GM12892 (cell line): ENCODE measurements around the gene LRMDA.

Source experiments
- POLR2A ChIP-seq: IDR thresholded peaks from 2 replicates; pipeline ENCODE4 v1.6.1; 2011; ENCODE audit warnings: low read depth, low read length, control low read depth
- POLR2AphosphoS5 ChIP-seq: IDR thresholded peaks from 2 replicates; pipeline ENCODE4 v1.6.1; 2011; ENCODE audit warnings: low read depth, low read length, control low read depth

DNA sequence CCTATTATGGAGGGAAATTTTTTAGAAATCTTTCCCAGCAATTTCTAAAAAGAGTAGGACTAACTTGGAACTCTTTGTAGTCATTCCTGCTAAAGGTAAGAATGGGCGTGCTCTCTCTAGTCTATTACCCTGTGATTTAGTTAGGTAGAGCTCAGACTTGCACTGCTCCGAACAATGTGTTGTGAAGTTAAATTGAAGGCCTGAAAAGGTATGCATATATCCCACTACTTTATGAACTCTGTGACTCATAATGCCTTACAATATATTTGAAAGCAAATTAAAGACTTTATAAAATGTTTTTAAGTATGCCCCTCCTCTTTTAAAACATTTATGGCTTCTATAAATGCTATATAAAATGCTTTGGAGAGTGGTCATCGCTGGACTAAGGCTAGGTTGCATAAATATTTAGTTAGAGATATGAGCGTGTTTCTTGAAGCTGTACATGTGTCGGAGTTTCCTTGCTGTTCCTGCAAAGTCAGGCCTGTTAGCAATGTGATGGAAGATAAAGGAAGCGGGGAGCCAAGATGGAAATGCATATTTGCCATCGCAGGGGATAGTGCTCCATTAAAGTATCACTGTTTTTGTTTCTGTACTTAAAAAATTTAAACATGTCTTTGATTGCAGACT lies 761.4 kb downstream of the LRMDA start:
- no peak for TF ChIP-seq POLR2A
- TF ChIP-seq POLR2AphosphoS5 = no peak
